ENCODE results near the gene MOBP. TPM values are rescaled to one million over a fixed set of nuclear protein-coding genes. Genes with fewer than 3 reads are reported as not detected.

MOBP gene
- total RNA-seq, 1 experiment from 2014 or later = not detected

DNA sequence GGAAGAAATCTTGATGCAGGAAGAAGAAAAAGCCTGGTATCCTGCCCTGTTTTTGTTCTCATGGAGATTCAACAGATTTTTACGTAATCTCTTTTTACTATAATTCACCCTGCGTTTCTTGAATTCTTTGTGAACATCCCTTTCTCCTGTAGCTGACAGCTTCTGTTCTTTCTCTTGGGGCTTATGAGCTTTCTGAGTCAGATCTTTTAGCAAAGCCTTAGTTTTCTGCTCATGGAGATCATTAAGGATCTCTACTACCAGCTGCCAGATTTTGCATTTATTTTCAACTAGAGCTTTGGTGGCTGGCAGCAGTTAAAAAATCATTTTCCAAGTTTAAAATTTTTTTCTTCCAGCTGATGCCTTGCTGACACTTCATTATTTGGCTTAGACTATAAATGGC lies 51.6 kb downstream of the MOBP start:
- DNase-seq (ENCODE audit: low read depth, low spot score) = no peak
- in situ Hi-C loops (cut with HindIII; ENCODE audit: low pct_unique_long_range_greater_than_20kb, low sequenced_read_pairs) = no loop called here

- in situ Hi-C loops (cut with HindIII; ENCODE audit: low pct_unique_long_range_greater_than_20kb, low sequenced_read_pairs) = no loop called here
- no peak for DNase-seq (ENCODE audit: low read depth, low spot score)
Observed at GRCh38 chr3:39519554-39520288, 52.2 kb downstream of the MOBP start.

- no peak for DNase-seq (ENCODE audit: low read depth, low spot score)
- in situ Hi-C loops (cut with HindIII; ENCODE audit: low pct_unique_long_range_greater_than_20kb, low sequenced_read_pairs) = no loop called here
Observed at GRCh38 chr3:39521456-39521855, 54.0 kb downstream of the MOBP start.

GRCh38 chr3:39524107-39524506 lies 56.6 kb downstream of the MOBP start:
- in situ Hi-C loops (cut with HindIII; ENCODE audit: low pct_unique_long_range_greater_than_20kb, low sequenced_read_pairs) = no loop called here
- no peak for DNase-seq (ENCODE audit: low read depth, low spot score)

- in situ Hi-C loops (cut with HindIII; ENCODE audit: low pct_unique_long_range_greater_than_20kb, low sequenced_read_pairs) = no loop called here
- no peak for DNase-seq (ENCODE audit: low read depth, low spot score)
Observed at GRCh38 chr3:39528844-39529243, 61.4 kb downstream of the MOBP start.

- in situ Hi-C loops (cut with HindIII; ENCODE audit: low pct_unique_long_range_greater_than_20kb, low sequenced_read_pairs) = no loop called here
- DNase-seq (ENCODE audit: low read depth, low spot score) = no peak
Observed at GRCh38 chr3:39529577-39529976, 62.1 kb downstream of the MOBP start.

DNA sequence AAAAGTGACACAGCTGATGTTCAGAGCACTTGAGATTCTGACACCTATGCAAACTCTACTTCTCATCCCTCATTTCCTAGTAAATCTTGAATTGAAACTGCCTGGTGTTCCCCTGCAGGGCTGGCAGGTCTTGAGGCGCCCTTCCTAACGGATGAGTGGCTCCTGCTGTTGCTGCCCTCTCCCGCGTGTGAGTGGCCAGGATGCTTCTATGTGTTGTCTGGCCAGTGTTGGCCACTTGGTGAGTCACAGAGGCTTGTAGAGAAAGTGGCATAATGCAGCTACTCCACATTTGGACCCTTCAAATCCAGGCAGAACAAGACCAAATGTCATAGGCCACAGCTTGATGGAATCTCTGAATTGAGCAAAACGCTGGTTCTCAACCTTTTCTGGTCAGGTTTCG lies 63.6 kb downstream of the MOBP start:
- in situ Hi-C loops (cut with HindIII; ENCODE audit: low pct_unique_long_range_greater_than_20kb, low sequenced_read_pairs) = no loop called here
- no peak for DNase-seq (ENCODE audit: low read depth, low spot score)

GRCh38 chr3:39531665-39532064 lies 64.2 kb downstream of the MOBP start:
- in situ Hi-C loops (cut with HindIII; ENCODE audit: low pct_unique_long_range_greater_than_20kb, low sequenced_read_pairs) = no loop called here
- DNase-seq (ENCODE audit: low read depth, low spot score) = peak; percentile 10

- DNase-seq (ENCODE audit: low read depth, low spot score) = no peak
- in situ Hi-C loops (cut with HindIII; ENCODE audit: low pct_unique_long_range_greater_than_20kb, low sequenced_read_pairs) = no loop called here
Observed at GRCh38 chr3:39532777-39533176, 65.3 kb downstream of the MOBP start.

DNA sequence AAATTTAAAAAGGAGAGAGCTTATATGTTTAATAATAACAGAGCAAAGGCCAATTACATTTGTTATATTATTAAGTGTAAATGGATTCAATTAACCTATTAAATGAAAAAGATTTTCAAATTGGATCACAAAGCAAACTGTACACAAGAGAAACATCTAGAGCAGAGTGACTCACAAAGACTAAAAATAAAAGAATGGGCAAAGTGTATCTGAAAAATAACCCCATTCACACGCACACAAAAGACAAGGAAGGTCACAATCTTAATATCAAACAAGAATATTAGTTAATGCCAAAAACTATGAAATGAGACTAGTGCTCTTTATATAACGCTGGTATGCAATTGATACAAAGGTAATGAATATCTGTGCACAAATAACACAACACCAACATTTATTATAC lies 65.7 kb downstream of the MOBP start:
- in situ Hi-C loops (cut with HindIII; ENCODE audit: low pct_unique_long_range_greater_than_20kb, low sequenced_read_pairs) = no loop called here
- no peak for DNase-seq (ENCODE audit: low read depth, low spot score)

GRCh38 chr3:39540162-39540921 lies 72.9 kb downstream of the MOBP start:
- in situ Hi-C loops (cut with HindIII; ENCODE audit: low pct_unique_long_range_greater_than_20kb, low sequenced_read_pairs) = no loop called here
- no peak for DNase-seq (ENCODE audit: low read depth, low spot score)

GRCh38 chr3:39541442-39541841 lies 74.0 kb downstream of the MOBP start:
- no peak for DNase-seq (ENCODE audit: low read depth, low spot score)
- in situ Hi-C loops (cut with HindIII; ENCODE audit: low pct_unique_long_range_greater_than_20kb, low sequenced_read_pairs) = no loop called here

DNA sequence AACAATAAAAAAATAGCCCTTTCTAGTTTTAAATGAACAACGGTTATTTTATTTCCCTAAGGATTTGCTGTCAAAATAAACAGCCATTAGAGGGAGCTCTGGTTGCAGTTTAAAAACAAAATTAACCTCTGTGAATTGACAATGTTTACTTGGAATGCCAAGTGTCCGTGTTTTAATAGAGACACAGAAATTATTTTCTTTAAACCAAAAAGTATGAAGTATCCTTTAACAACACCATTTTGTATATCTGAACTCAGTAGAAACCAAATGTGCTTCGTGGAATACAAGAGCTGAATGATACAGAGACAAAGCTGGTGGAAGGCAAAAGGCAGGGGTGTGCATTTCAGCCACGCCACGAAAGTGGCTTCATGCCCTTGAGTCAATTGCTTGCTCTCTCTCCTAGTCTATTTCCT lies 74.4 kb downstream of the MOBP start:
- DNase-seq (ENCODE audit: low read depth, low spot score) = peak; percentile 55
- in situ Hi-C loops (cut with HindIII; ENCODE audit: low pct_unique_long_range_greater_than_20kb, low sequenced_read_pairs) = no loop called here

DNA sequence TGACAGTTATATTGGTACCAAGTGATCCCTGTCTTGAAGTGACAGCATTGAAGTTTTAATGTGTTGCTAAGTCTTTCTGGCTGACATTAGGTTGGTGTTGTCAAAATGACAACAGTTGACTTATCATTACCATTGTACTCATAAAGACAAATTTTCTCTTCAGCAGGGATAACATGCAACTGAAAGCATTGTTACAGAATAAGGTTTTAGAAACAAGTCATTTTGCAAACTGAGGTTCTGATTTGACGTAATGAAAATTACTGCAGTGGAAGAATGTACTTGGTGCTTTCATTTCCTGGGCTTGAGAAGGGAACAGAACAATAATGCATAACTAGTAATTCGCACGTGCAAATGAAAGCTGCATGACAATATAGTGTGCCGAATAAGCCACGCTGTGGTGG lies 75.1 kb downstream of the MOBP start:
- in situ Hi-C loops (cut with HindIII; ENCODE audit: low pct_unique_long_range_greater_than_20kb, low sequenced_read_pairs) = no loop called here
- no peak for DNase-seq (ENCODE audit: low read depth, low spot score)

- no peak for DNase-seq (ENCODE audit: low read depth, low spot score)
- in situ Hi-C loops (cut with HindIII; ENCODE audit: low pct_unique_long_range_greater_than_20kb, low sequenced_read_pairs) = no loop called here
Observed at GRCh38 chr3:39548282-39548681, 80.8 kb downstream of the MOBP start.

DNA sequence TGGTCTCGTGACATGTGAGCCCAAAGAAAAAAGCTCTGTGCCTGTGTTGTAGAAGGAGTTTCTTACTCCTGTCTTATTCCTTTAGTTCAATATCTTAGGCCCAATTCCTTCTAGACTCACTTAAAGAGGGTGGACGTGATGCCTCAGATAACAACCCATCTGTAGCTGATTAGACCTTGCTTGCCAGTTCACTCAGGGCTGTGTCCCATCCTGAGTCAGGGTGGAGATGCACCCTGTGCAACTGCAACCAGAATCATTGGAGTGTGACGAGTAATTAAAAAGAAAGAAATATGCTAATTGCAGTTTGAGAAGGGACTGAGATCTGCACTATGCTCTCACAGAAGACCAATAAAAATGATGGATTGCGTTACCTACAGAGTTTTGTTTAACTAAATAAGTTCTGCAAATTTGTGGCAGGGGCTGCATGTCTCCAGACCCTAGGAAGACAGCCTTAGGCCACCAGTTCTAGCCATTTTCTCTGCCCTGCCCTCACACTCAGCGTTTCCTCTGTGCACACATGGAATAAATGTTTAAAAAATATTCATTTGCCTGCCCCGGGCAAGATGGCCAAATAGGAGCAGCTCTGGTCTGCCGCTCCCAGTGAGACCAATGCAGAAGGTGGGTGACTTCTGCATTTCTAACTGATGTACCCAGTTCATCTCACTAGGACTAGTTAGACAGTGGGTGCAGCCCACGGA lies 83.0 kb downstream of the MOBP start:
- in situ Hi-C loops (cut with HindIII; ENCODE audit: low pct_unique_long_range_greater_than_20kb, low sequenced_read_pairs) = no loop called here
- no peak for DNase-seq (ENCODE audit: low read depth, low spot score)
